ENCODE results near the gene CADM1.
"Not testable (repeated sequence)": the region's sequence is repeated elsewhere in the genome, so short reads cannot be mapped to it uniquely, and the experiment has no call there.

The CADM1 gene

DNA sequence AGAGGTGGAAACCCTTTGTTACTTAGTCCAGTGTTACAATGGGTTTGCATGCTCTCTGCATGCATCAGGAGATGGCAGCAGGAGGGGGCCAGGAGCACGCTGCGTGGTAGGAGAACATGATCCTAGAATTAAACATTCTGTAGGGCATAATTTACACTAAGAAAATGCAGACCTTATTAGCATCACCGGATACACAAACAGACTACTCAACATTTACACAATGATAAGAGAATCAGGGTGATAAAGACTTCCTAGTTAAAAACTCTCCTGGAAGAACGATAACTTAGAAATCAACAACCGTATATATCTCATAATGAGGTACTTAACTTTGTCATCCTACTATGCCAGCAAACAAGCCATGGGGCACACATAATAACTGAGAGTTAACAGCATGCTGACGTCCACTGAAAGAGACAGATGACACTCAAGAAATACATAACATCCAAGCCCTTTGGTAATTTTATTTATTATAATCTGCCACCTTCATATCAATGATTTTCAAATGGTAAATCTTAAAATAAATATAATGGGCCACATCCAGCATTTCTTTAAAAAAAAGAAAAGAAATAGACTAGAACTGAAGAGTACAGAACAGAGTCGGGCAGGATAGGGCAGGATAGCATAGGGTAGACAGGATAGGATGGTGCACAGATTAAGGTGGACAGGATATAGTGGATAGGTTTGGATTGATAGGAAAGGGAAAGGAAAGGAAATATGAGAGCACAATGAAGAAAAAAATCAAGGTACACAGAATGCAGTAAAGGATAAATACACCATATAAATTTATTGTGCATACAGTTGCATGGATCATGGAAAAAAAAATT lies 27.5 kb downstream of the CADM1 start:
- no peak for DNase-seq (ENCODE audit: low read depth)

DNA sequence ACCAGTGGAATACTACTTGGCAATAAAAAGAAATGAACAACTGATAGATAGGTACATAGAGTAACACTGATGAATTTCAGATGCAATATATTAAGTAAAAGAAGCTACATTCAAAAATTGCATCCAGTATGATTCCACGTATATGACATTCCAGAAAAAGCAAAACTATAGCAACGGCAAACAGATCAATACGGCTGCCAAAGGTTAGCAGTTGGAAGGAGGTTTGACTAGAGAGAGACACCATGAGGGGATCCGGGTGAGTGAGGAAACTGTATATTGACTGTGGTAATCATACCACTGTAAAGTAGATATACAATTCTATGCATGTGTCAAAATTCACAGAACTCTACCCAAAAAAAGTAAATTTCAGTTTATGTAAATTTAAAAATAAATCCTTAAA lies 28.7 kb downstream of the CADM1 start:
- no peak for DNase-seq (ENCODE audit: low read depth)

DNA sequence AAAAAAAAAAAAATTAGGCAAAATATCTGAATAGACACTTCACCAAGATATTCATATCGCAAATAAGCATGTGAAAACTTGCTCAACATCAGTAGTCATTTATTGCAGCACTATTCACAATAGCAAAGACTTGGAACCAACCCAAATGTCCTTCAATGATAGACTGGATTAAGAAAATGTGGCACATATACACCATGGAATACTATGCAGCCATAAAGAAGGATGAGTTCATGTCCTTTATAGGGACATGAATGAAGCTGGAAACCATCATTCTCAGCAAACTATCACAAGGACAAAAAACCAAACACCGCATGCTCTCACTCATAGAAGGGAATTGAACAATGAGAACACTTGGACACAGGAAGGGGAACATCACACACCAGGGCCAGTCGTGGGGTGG lies 29.9 kb downstream of the CADM1 start:
- not testable (repeated sequence) for DNase-seq (ENCODE audit: low read depth)

DNA sequence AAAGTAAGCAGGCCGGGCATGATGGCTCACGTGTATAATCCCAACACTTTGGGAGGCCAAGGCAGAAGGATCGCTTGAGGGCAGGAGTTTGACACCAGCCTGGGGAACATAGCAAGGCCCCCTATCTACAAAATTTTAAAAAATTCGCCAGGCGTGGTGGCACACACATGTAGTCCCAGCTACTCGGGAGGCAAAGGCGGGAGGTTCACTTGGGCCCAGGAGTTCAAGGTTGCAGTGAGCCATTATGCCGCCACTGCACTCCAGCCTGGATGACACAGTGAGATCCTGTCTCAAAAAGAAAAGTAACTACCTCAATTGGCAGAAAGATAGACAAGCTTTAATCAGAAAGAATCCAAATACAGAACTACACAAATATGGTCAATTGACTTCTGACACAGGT lies 31.0 kb downstream of the CADM1 start:
- no peak for DNase-seq (ENCODE audit: low read depth)

DNA sequence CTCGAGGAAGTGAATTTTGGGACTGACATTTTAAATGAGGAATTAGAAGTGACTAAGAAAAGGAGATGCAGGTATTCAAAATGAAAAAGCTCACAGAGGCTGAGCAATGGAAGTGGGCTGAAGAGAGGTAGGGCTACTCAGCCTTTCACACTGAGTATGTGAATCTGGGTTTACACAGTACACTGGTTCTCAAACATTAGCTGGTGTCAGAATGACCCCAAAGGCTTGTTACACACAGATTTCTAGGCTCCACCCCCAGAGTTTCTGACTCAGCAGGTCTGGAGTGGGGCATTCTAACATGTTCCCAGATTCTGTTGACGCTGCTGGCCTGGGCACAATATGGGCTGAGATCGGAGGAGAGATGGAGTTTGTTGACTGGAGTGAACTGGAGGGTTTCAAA lies 32.8 kb downstream of the CADM1 start:
- DNase-seq (ENCODE audit: low read depth): no peak

DNA sequence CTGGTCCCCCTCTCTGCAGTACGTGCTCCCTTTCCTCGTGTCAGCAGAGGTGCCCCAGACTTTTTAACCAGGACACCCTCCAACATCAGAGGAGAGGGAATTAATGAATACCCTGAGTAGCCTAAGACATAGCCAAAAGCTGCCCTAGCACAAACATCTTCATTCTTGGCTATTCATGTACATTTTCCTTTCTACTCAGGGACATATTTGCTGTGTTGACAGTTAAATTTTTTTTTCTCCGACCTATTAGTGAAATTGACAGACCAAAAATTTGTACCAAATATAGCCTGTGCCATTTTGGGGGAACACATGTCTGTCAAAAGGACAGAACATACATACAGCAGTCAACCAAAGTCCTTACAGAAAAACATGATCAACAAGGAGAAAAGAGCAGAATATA lies 33.3 kb downstream of the CADM1 start:
- no peak for DNase-seq (ENCODE audit: low read depth)

DNA sequence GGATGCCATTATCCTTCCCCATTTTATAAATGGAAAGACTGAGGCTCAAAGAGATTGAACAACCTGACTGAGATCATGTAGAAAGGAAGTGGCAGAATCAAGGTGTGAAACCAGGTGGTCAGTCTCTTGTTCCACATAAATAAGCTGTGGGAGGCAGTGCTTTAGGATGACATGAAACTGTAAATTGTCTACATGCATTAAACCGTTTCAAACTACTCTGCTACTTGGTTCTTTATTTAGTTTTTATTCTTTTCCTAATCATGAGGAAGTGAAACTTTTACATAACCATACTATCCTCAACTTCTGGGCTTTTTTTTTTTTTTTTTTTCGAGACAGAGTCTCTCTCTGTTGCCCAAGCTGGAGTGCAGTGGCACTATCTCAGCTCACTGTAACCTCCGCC lies 34.9 kb downstream of the CADM1 start:
- DNase-seq (ENCODE audit: low read depth): no peak

DNA sequence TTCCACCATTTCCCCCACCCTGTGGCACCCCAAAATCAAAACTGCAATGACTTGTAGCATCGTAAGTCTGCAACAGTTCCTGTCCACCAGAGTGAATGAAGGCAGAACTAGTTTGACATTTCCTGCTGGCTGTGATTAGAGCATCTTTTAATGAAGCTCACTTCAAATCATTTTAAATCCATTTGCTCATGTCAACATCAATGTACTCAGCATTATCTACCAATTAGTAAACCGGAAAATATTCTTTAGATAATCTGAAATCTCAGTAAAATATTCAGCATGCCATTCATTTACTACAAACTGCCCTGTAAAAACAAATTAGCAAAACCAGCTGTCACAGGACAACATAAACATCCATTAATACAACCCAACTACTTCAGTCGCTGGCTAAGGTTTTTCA lies 38.1 kb downstream of the CADM1 start:
- DNase-seq (ENCODE audit: low read depth): no peak

DNA sequence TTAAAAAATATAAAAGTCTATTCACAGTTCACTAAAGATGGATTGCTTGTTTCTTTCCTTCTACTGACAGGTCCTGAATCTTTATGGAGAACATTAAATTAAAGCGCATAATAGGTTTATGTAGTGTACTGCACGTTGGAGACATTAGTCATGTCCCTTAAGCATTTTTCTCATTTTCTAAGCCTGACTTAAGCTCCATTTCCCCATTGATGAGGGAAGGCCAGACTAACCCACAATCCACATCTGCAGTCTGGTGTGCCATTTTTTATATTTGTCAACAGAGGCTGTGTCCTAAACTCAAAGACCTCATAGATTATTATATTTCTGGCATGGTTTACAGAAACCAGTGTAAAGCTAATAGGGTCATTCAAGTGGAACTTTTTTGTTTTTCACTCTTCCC lies 39.9 kb downstream of the CADM1 start:
- no peak for DNase-seq (ENCODE audit: low read depth)

DNA sequence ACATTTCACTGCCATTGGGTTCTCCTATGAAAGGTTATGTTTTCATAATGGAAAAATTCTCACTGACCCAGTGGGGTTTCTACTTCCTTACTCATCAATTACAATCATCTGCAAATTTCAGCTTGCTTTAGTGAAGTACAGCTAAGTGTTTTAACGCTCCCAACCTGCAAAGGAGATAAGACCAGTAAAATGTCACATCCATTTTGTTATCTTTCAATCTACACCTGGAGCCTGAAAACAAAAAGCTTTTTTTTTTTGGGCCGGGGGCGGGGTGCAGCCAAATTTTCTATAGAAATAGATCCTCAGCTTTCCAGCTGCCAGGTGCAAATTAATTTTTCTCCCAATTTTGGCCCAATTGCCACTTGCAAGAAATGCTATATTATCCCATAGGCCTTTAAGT lies 40.6 kb downstream of the CADM1 start:
- no peak for DNase-seq (ENCODE audit: low read depth)

DNA sequence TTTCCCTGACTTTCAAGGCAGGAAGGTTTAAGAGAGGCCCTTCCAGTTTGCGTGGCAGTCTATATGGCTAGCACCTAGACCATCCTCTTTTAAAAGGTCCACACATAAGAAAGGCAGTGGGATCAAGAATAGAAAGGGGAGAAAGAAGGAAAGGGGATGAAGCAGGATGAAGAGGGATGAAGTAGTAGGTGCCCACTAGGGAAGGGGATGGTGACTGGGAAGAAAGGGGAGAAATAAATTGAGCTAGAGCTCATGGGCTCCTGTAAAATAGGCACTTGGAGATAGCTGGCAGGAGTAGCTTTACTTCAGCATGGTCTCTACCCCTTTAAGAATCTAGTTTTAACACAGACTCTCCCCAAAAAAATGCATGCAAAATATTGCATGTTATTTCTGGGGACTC lies 41.5 kb downstream of the CADM1 start:
- no peak for DNase-seq (ENCODE audit: low read depth)

DNA sequence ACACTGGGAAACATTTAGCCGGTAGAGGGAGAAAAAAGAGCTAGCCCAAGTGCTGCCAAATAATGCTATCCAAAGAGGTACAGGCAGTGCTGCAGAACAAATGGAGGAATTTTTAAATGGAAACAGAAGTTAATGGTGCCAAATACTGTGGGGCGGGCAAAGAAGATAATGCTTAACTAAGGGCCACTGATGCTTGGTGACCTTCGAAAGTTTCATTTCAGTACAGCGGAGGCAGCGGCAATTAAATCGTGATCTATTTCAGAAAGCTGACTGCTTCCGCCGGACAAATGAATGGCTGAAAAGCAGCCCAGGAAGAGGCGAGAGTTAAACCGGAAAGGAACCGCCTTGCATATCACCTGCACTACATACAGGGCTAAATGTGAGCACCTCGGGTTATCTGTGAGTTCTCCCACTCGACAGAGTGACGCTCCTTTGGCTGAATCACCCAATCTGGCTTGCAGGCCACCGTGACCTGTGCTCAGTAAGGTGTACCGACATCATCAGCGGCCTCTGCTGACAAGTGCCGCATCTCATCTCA lies 42.1 kb downstream of the CADM1 start:
- no peak for DNase-seq (ENCODE audit: low read depth)

DNA sequence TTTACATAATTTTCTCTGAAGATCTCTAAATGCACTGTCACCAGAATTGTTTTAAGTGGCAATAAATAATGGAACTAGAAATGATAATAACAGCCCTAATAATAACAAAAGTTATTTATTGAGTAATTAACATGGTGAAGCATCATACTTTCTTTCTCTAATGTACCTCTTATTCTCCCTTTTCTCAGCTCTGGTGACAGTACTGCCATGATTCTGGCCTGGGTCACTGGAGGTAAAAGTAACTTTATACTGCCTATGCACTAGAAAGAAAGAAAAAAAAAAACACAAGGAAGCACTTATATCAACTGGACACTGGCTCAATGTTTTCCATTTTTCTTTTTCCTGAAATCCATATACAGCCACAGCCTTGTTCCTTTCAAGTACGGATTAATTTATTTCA lies 43.7 kb downstream of the CADM1 start:
- DNase-seq (ENCODE audit: low read depth): no peak

DNA sequence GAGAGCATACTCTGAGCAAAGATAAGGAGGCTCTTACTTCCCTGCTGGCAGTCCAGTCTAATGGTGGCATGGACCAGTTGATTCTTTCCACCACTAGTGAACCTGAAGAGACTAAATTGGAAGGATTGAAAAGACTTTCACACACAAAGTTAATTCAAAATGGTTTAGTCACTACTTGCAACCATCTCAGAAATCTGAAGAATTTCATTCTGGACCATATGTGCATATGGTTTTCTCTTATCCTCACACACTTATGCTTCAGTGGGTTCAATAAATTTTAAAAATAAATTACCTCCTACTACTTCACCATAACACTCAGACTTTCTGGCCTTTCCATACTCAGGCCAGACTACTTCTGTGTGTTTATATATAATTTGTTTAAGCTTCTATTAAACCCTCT lies 44.7 kb downstream of the CADM1 start:
- DNase-seq (ENCODE audit: low read depth): no peak

DNA sequence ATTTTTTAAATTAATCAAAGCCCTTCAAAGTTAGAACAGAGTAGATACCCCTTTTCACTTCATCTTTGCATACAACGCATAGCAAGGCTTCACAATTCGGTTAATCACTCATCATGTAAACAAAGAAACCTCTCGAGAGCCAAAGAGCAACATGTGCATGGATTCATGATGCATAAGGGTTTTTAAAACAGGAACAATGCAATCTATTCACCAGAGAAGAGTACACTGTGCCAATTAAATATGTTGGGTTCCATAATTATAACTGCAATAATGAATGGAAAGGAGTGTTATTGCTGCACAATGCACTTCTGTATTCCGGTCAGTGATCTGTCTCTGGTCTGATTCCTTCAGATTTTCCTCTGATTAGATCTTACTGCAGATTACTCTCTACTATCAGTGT lies 45.3 kb downstream of the CADM1 start:
- no peak for DNase-seq (ENCODE audit: low read depth)

DNA sequence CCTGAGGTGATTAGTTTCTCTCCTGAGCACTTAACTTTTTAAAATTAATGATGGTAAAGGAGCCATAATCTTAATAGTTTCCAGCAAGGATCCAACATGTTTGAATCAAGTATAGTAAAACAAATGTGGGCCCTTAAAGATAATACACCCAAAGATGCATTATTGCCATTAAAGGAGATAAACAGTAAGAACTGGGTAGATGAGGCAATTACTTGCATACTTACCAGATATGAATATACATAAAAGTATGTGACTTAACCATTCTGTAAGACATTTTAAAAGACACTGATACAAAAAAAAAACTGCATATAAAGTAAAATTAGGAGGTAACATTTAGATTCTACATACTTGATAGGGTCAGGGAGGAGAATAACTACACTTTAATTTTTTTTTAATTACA lies 48.2 kb downstream of the CADM1 start:
- DNase-seq (ENCODE audit: low read depth): no peak

DNA sequence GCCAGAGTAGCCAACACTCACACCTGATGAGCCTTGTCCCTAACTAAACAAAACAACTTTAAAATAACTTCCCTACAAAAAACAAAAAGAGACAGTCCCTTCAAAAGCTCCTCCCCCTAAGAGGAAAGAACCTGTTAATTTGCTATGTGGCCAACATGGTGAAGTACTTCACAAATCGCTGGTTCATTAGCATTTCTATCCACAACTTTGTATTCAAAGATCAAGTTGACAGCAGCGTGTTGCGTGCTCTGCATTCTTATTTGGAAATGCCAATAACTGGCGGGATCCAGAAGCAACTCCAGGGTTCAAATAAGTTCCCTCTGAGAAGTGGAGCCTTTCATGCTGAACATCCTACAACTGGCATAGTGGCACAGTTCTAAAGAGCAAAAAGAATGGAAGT lies 48.6 kb downstream of the CADM1 start:
- no peak for DNase-seq (ENCODE audit: low read depth)

DNA sequence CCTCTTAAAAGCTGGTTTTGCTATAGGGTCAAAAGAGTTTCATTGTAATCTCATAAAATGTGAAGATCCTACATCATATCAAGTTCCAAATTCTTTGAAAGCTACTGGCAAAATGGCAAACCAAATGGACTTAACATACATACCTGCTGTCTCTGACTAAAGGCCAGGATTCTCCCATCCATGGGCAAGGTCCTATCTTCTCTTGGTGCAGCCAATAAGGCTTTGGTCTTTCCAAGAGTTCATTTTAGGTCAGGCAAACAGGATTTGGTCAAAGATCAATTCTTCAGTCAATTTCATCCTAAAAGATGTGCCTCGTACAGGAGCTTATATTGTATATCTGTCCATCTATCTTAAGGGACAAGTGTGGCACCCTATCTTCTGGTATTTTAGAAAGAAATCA lies 49.7 kb downstream of the CADM1 start:
- DNase-seq (ENCODE audit: low read depth): no peak

DNA sequence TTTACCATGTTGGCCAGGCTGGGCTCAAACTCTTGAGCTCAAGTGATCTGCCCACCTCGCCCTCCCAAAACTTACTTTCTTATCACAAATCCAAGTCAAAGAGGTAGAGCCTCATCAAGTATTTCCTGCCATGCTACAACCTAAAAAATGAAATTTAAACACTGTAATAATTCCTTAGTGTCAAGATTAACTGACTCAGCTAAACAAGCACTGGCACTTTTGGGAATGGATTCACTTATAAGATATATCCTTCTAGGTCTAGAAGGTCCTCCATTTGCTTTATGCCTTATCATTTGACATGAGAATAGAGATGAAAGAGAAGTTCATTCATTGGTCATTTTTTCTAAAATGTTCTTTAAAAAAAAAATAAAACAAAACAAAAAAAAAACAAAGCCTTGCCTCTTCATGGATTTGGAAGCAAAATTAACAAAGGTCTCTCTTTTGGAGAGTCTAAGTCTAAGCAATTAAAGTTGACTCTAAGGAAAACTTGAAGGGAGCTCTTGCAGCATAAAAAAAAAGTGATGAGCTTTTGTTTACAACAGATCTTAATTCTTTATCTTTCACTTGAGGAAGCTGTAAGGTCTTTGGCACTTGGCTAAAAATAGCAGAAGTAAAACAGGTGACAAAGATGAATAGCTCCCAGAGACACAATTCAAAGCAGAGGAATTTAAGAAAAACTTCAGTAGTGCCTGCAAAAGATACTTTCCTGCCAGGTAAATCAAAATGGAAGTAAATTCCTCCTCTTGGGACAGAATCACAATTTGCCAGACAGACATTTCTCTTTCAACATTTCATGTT lies 50.3 kb downstream of the CADM1 start:
- no peak for DNase-seq (ENCODE audit: low read depth)

DNA sequence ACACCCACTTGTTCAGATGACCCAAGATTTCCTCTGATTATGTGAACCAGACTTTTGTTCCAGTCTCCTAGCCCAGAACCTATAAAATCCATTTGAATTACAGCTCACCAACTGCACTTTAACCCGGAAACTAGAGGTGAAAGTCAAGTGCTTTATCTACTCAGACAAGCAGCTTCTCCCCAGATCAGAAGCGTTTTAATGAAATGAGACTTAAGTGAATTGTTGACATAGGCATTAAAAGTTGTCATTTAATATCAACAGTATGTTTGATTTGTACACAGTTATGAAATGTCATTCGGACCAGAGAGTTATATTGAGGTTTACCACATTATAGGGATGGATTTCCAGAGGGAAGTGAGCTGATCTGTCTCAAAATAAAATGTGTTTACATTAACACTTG lies 52.0 kb downstream of the CADM1 start:
- no peak for DNase-seq (ENCODE audit: low read depth)

DNA sequence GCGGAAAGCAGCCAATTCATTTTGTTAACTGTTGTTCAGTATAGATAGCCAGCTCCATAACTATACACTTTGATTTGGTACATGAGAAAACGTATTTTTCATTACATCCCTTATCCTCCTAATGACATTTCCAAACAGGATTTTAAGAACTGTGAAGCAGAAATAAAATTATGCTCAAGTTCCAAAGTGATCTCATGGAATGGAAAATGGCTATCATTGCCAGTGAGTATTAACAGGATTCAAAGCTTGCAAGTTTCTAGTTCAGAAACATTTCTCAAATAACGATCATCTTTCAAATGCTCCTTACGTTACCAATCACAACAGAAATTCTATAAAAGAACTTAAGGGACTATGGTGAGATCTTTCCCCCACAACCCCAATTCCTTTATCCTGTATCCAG lies 53.7 kb downstream of the CADM1 start:
- no peak for DNase-seq (ENCODE audit: low read depth)

DNA sequence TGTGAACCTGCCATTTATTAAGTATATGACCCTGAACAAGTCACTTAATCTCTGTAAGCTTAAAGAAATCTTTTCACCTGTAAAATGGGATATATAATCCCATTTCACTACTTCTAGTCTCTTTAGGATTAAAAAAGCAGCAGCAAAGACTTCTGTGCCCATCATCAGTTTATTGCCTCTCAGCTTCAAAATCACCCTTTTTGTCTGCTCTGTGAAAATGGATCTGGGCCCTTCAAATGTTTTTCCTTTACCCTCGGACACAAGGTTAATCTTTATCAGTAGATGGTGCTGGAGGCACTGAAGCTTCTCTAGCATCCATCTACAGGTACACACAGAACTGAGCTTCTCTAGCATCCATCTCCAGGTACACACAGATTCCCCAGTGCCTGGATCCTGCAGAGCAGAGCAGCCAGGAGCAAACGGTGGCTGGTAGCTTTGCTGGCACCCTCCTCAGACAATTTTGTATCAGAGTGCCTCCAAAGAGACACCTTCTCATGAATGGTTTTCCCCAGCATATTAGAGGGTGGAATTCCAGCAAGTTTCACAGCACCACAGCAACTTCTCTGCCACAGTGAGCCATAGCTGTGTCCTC lies 56.8 kb downstream of the CADM1 start:
- no peak for DNase-seq (ENCODE audit: low read depth)

DNA sequence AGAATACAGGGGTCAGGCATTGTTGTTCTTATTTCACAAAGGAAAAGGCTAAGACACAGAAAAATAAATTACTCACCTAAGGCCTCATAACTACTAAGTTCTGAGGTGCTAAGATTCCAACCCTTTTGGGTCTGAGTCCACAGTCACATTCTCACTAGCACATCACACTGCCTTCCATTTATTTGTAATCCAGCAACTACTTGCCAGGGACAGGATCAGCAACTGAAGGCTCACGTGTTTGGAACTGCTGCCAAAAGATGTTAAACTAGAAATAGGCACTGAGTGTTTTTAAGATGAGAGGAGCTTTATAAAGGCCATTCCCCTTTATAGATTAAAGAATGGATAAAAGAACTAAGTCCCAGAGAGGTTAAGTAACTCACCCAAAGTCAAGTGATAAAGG lies 58.0 kb downstream of the CADM1 start:
- no peak for DNase-seq (ENCODE audit: low read depth)

Measured in stimulated activated CD8-positive, alpha-beta memory T cell treated with anti-CD3 and anti-CD28 coated beads, Interleukin-15, amount 100 ng/mL, for 24 hours (primary cell).